Placental epithelial cell (primary cell): ENCODE measurements around the gene ICAM4. TPM values are rescaled to one million over a fixed set of nuclear protein-coding genes. Genes with fewer than 3 reads are reported as not detected.

Experiments
- small RNA-seq: library from RNA; depleted of rRNA; stranded (forward); fragments of <200 nt; gene quantifications from one replicate; pipeline ENCODE3, GENCODE V24; 2012
- total RNA-seq: library from RNA; depleted of rRNA; stranded (reverse); fragments of >200 nt; gene quantifications from 2 replicates; pipeline ENCODE4 v1.2.3, GENCODE V29; 2012

The ICAM4 gene, protein sequence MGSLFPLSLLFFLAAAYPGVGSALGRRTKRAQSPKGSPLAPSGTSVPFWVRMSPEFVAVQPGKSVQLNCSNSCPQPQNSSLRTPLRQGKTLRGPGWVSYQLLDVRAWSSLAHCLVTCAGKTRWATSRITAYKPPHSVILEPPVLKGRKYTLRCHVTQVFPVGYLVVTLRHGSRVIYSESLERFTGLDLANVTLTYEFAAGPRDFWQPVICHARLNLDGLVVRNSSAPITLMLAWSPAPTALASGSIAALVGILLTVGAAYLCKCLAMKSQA
- total RNA-seq, result 0.22 and 2.4 TPM in 2 replicates

DNA sequence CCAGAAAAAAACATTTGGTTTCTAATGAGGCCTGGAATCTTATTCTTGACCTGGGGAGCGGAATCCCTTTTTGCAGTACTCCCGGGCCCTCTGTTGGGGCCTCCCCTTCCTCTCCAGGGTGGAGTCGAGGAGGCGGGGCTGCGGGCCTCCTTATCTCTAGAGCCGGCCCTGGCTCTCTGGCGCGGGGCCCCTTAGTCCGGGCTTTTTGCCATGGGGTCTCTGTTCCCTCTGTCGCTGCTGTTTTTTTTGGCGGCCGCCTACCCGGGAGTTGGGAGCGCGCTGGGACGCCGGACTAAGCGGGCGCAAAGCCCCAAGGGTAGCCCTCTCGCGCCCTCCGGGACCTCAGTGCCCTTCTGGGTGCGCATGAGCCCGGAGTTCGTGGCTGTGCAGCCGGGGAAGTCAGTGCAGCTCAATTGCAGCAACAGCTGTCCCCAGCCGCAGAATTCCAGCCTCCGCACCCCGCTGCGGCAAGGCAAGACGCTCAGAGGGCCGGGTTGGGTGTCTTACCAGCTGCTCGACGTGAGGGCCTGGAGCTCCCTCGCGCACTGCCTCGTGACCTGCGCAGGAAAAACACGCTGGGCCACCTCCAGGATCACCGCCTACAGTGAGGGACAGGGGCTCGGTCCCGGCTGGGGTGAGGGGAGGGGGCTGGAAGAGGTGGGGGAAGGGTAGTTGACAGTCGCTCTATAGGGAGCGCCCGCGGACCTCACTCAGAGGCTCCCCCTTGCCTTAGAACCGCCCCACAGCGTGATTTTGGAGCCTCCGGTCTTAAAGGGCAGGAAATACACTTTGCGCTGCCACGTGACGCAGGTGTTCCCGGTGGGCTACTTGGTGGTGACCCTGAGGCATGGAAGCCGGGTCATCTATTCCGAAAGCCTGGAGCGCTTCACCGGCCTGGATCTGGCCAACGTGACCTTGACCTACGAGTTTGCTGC, at the start of gene ICAM4:
ICAM4 (plus strand) TSS at position 153 of the 935 bp plus-strand sequence; CDS start at position 211, 58 bp downstream.

DNA sequence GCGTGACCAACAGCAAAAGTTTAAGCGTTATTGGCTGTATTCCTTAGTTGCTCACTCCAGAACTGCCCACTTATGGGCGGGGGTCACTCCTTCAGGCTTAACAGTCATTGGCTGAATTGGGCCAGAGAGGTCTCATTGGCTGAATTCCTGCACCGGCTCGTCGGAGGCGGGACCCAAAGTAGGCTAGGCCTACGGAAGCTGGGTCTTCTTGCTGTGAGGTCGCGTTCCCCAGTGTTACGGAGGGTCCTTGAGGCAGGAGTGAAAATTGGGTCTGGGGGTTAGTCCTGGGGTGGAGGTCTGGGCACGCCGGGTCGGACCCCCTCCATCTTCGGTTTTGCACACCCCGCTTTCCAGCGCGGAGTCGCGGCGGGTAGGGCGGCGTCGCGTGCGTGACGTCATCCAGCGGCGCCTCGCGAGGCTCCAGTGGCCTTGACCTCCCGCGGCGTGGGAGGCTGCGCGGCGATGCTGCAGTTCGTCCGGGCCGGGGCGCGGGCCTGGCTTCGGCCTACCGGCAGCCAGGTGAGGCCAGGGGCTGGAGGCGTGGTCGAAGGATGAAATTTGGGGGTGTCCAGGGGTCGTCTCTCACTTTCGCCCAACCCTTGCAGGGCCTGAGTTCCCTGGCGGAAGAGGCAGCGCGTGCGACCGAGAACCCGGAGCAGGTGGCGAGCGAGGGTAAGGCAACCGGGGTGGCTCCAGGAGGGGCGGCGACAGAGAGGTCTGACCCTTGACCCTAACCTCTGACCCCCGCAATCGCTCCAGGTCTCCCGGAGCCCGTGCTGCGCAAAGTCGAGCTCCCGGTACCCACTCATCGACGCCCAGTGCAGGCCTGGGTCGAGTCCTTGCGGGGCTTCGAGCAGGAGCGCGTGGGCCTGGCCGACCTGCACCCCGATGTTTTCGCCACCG, 34.7 kb upstream of the ICAM4 start, which contains the start of gene MRPL4:
MRPL4 (plus strand) TSS at position 423 of the 903 bp plus-strand sequence; CDS start at position 463, 40 bp downstream.

DNA sequence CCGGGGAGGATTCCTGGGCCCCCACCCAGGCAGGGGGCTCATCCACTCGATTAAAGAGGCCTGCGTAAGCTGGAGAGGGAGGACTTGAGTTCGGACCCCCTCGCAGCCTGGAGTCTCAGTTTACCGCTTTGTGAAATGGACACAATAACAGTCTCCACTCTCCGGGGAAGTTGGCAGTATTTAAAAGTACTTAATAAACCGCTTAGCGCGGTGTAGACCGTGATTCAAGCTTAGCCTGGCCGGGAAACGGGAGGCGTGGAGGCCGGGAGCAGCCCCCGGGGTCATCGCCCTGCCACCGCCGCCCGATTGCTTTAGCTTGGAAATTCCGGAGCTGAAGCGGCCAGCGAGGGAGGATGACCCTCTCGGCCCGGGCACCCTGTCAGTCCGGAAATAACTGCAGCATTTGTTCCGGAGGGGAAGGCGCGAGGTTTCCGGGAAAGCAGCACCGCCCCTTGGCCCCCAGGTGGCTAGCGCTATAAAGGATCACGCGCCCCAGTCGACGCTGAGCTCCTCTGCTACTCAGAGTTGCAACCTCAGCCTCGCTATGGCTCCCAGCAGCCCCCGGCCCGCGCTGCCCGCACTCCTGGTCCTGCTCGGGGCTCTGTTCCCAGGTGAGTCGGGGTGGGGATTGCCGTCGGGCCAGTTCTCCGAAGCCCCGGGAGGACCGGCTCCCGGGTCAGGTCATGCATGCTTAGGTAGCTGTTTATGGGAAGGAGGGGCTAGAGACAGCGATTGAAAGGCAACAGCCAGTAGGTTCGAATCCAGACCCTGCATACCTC, 15.9 kb upstream of the ICAM4 start, which contains the start of gene ICAM1:
ICAM1 (plus strand) TSS at position 505 of the 779 bp plus-strand sequence; CDS start at position 545, 40 bp downstream.

DNA sequence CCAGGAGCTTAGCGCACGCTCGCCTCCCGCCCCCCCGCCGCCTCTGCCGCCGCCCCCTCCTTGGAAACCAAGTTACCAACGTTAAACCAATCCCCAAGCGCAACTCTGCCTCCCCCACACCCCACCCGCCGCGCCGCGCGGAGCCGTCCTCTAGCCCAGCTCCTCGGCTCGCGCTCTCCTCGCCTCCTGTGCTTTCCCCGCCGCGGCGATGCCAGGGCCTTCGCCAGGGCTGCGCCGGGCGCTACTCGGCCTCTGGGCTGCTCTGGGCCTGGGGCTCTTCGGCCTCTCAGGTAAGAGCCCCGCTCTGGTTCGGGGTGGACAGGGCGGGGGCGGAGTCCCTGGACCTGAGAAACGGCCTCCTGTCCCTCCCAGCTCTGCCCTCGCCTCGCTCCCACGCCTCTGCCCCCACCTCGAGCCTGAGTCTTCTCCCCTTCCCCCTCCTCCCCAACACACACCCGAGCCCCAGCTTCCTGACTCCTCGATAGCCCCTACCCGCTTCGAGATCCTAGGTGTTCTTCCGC, 3.1 kb downstream of the ICAM4 start, which contains the start of gene ICAM5:
ICAM5 (plus strand) TSS at position 117 of the 521 bp plus-strand sequence; CDS start at position 209, 92 bp downstream.

DNA sequence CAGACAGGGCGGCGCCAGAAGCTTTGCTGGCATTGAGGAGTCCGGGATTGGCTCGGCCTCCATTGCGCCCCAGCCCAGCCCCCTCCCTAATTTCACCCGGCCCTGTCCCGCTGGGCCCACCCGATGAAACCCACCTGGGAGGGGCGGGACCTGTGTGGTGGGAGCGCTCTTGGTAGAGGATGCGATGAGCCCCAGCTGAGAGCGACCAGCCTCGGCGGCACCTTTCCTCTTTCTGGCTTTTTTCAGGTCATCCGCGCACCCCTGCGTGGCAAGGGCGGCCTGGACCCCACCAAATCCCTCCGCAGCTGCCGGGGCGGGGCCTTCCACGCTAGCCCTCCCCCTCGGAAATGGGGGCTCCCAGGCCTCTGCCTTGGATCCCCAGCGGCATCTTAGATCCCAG, 22.7 kb downstream of the ICAM4 start, which contains the start of gene ZGLP1:
ZGLP1 (minus strand) TSS at position 393 of the 400 bp plus-strand sequence.

DNA sequence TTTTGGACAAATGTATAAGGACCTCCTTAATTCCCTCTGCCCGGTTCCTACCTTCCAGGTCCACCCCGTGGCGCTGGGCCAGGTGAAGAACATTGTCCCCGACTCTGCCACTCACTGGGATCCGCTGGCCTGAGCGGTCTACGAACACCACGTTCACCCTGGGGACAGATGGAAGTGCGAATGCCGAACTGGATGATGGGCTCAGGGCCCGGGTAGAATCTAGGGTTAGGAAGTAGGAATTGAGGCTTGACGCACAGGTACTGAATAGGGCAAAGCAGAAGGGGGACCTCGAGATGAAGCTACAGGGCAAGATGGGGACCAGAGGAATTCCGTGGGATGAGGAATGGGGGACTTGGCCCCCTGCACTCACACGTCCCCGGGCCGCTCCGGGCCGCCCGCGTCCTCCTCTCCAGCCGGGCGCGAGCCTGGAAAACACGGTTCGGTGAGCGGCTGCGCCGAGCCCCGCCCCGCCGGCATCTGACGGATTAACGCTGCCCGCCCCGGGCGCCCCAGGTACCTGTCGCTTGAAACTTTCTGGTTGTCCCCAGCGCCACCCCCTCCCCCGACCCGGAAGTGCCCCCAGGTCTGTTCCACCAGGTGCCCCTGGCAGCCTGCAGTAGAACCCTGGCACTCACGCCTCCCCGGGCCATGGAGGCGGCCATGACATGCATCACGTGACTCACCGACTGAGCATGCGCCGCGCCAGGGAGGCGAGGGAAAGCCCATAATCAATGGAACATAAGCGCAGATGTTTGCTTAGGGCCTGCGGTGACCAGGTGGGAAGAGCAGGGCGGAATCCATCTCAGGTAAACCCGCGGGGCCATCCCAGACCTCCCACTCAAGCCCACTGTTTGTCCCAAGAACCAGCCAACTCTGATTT, 28.8 kb downstream of the ICAM4 start, which contains the start of gene FDX2:
FDX2 (minus strand) TSS at position 681 of the 880 bp plus-strand sequence; CDS start at position 662, 19 bp downstream.

DNA sequence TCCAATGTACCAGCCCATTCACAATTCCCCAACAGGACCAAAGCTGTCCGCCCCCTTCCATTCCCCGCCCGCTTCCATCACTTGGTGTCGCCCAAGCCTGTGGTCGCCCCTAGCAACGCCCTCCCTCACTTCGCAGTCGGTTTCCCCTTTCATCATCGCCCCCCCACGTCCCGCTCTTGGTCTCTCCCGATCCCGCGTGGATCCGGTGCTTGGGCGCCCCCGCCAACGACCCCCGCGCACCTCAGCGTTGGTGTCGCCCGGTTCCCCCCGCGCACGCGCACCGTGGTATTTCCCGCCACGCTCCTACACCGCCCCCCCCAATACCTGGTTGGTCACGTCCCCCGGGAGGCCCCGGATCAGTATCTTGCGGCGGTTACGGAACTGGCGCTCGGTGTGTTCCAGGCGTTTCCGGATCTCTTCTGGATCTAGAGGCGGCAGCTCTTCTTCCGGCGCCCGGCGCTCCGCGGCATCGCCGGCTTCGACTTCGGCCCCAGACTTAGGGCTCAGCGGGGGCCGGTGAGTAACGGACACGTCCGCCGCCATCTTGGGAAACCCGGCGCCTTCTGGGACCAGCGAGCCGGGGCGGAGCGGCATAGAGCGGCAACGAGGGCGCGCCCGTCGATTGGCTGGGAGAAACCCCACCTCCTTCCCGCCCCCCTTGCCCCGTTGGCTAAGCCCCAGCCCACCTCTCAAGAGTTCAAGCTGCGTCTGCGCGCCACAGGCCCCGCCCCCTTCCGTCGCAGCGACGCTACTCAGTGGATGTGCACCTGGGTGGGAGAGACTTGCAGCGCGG, 46.4 kb downstream of the ICAM4 start, which contains the start of gene RAVER1:
RAVER1 (minus strand) TSS at position 565 of the 793 bp plus-strand sequence; CDS start at position 543, 22 bp downstream.

Small RNAs within 50 kb of the gene (small RNA-seq; reads per million reads assigned to genes)
- gene AC011511.1, result not detected
- not detected for gene AC011511.4

Other genes starting within 250 kb of the ICAM4 start
- gene SHFL, start 200.6 kb upstream of the ICAM4 start, total RNA-seq, result 11.2 and 19.6 TPM in 2 replicates
- gene ANGPTL6, start 184.3 kb upstream of the ICAM4 start, total RNA-seq, result 0.11 TPM in 1 of 2 replicates, not detected in the other
- gene PPAN, start 180.6 kb upstream of the ICAM4 start, total RNA-seq, result 20.4 and 31.2 TPM in 2 replicates
- gene P2RY11, start 175.3 kb upstream of the ICAM4 start, total RNA-seq, result 3.4 and 4.3 TPM in 2 replicates
- gene EIF3G, start 167.1 kb upstream of the ICAM4 start, total RNA-seq, result 250 and 265 TPM in 2 replicates
- 40.6 and 45.5 TPM in 2 replicates for gene DNMT1, start 92.0 kb upstream of the ICAM4 start, total RNA-seq
- 10.6 and 18.1 TPM in 2 replicates for gene S1PR2, start 55.6 kb upstream of the ICAM4 start, total RNA-seq
- gene MRPL4, start 34.7 kb upstream of the ICAM4 start, total RNA-seq, result 31.4 and 53.6 TPM in 2 replicates
- gene ICAM1, start 15.8 kb upstream of the ICAM4 start, total RNA-seq, result 0.87 and 1.2 TPM in 2 replicates
- gene ICAM5, start 3.0 kb downstream of the ICAM4 start, total RNA-seq, result 0.39 and 1.1 TPM in 2 replicates
- gene ZGLP1, start 22.9 kb downstream of the ICAM4 start, total RNA-seq, result 0.39 and 0.87 TPM in 2 replicates
- 10.6 and 20.5 TPM in 2 replicates for gene FDX2, start 29.1 kb downstream of the ICAM4 start, total RNA-seq
- 9.8 and 19.5 TPM in 2 replicates for gene RAVER1, start 46.6 kb downstream of the ICAM4 start, total RNA-seq
- gene ICAM3, start 52.7 kb downstream of the ICAM4 start, total RNA-seq, result 5.7 and 5.9 TPM in 2 replicates
- gene TYK2, start 93.6 kb downstream of the ICAM4 start, total RNA-seq, result 81.2 and 86.0 TPM in 2 replicates
- 98.9 and 126 TPM in 2 replicates for gene CDC37, start 116.6 kb downstream of the ICAM4 start, total RNA-seq
- gene PDE4A, start 133.6 kb downstream of the ICAM4 start, total RNA-seq, result 0.87 and 1.6 TPM in 2 replicates
- 52.8 and 56.9 TPM in 2 replicates for gene KEAP1, start 216.4 kb downstream of the ICAM4 start, total RNA-seq
- 0.39 TPM in 1 of 2 replicates, not detected in the other for gene S1PR5, start 230.5 kb downstream of the ICAM4 start, total RNA-seq